Fibroblast of peridontal ligament (primary cell): ENCODE data around the gene AMMECR1L.
"Not testable (repeated sequence)": the region's sequence is repeated elsewhere in the genome, so short reads cannot be mapped to it uniquely, and the experiment has no call there.

Experiments
- DNase-seq: peaks from one replicate; pipeline ENCODE4 v3.0.0-alpha.2; 2010; ENCODE audit errors: extremely low read depth

The AMMECR1L gene

GRCh38 chr2:127841466-127842178 lies 44.1 kb downstream of the AMMECR1L start:
- DNase-seq, result no peak

GRCh38 chr2:127840893-127841292 lies 44.9 kb downstream of the AMMECR1L start:
- DNase-seq, result no peak

GRCh38 chr2:127834951-127835350 lies 50.8 kb downstream of the AMMECR1L start:
- DNase-seq, result no peak

GRCh38 chr2:127829845-127830246 lies 55.9 kb downstream of the AMMECR1L start:
- DNase-seq, result no peak

- not testable (repeated sequence) for DNase-seq
Measured at GRCh38 chr2:127826708-127827107, 59.0 kb downstream of the AMMECR1L start.

GRCh38 chr2:127826047-127826446 lies 59.7 kb downstream of the AMMECR1L start:
- DNase-seq, result no peak

GRCh38 chr2:127820080-127820668 lies 65.6 kb downstream of the AMMECR1L start:
- no peak for DNase-seq

- DNase-seq, result no peak
Measured at GRCh38 chr2:127818794-127819425, 66.8 kb downstream of the AMMECR1L start.

- DNase-seq, result no peak
Measured at GRCh38 chr2:127818241-127818640, 67.5 kb downstream of the AMMECR1L start.

- no peak for DNase-seq
Measured at GRCh38 chr2:127814677-127815076, 71.1 kb downstream of the AMMECR1L start.

GRCh38 chr2:127812441-127812840 lies 73.3 kb downstream of the AMMECR1L start:
- DNase-seq, result not testable (repeated sequence)
